Right cardiac atrium (tissue), 5 donors: ENCODE results near the gene SLC25A5. TPM values are rescaled to one million over a fixed set of nuclear protein-coding genes. Genes with fewer than 3 reads are reported as not detected.

ENCODE experiments used
- ATAC-seq, 2 donors: fragments of 200-7000 bp; cut with Tn5 transposase; one replicate each; pipeline versions ENCODE4 v1.8.0 to v1.9.1; 2020; ENCODE audit warnings: moderate library complexity in 2 of 2, mild to moderate bottlenecking in 1 of 2
- DNase-seq, 3 donors: peaks; one replicate each; pipeline ENCODE4 v3.0.0-alpha.2; 2020
- H3K27ac ChIP-seq: one replicate; pipeline ENCODE4 v1.5.1; 2013; ENCODE audit warnings: mild to moderate bottlenecking, low read length, control low read depth, moderate library complexity
- H3K27me3 ChIP-seq: one replicate; pipeline ENCODE4 v1.6.1; 2013; ENCODE audit not compliant: control insufficient read depth, insufficient read depth
- H3K4me1 ChIP-seq: one replicate; pipeline ENCODE4 v1.6.1; 2013; ENCODE audit warnings: low read length; ENCODE audit not compliant: control insufficient read depth, insufficient read depth
- H3K4me3 ChIP-seq: one replicate; pipeline ENCODE4 v1.5.1; 2013; ENCODE audit warnings: low read length, control low read depth
- H3K9me3 ChIP-seq: one replicate; pipeline ENCODE4 v1.6.1; 2013; ENCODE audit warnings: low read length; ENCODE audit not compliant: control insufficient read depth
- WGBS: extraction: QIAGEN DNeasy Blood & Tissue Kit; methylation state at CpG from one replicate; pipeline ENCODE4 v1.1.7; 2013; 5-methylcytosine and 5-hydroxymethylcytosine counted together
- intact Hi-C, 4 donors: fragments of 100-400 bp; cut with DNase I; formaldehyde crosslinking; loops; one replicate each; pipeline versions ENCODE4 v1.11.0 to v1.14.0; 2022 to 2023
- polyA plus RNA-seq: library from polyadenylated mRNA; stranded (reverse); fragments of 200-250 nt; gene quantifications from one replicate; pipeline ENCODE4 v1.2.3, GENCODE V29; 2013
- total RNA-seq, 4 donors: library from RNA; stranded (reverse); fragmentation: NEBNext Ultra II Directional; extraction: Animal tissue kit (Norgen Biotek cat#: 25700); gene quantifications; one replicate each; pipeline ENCODE4 v1.2.1, GENCODE V29; 2021
- donor health status: healthy with polysubstance abuse.
- donor health status: DM: no; HTN: yes; CAD: no.
- donor health status: DM: no; HTN: no; CAD: no.
- donor health status: DM: no; HTN: yes; CAD: no; lungs with severe emphysema.
- donor health status: DM: yes; HTN: yes; CAD: no.

The SLC25A5 gene
- total and polyA plus RNA-seq, 5 donors: 126 to 213 (median 184) TPM

DNA sequence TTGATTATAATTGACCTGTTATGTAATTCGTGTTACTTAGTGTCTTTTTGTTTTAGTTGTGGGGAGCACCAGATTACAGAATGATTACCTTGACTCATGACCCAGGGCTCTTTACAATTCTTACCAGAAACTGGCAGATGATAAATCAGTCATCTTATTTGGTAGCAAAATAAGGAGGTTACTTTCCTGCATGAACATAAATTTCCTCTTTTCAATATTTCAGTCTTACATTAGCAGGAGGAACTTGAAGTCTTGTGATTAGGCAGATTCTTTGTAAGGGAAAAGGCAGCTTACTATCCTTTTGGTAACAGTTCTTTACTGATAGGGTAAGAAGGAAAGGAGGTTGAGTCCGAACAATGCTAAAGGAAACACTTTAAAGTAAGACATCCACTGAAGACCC lies 26.0 kb upstream of the SLC25A5 start:
- H3K27me3 ChIP-seq: no peaks in the 10 kb centered on the region
- ATAC-seq (no peak), DNase-seq (no peak)
- H3K9me3 ChIP-seq: no peaks in the 10 kb centered on the region
- no peak overlapping the region for H3K27ac ChIP-seq
- 78% methylated on average over 2 of the region's 2 CpGs for WGBS
- H3K4me3 ChIP-seq: no peak overlapping the region
- H3K4me1 ChIP-seq: no peaks in the 10 kb centered on the region
- intact Hi-C loops: no loop called here

DNA sequence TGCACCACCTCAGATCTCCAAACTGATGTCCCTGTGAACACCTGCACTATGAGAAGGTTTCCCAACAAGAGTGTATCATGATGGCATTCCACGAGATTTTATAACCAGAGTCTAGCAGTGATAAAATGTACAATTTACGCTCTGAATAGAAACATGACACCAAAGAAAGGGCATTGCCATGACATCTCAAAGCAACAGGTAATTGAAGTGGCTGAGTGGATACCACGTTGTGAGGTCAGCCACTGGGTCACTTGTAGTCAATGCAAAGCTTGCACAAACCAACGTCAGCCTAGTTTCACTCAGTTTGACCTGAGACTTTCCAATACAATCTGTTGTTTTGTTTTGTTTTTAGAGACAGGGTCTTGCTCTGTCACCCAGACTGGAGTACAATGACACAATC lies 15.0 kb upstream of the SLC25A5 start:
- H3K9me3 ChIP-seq: no peaks in the 10 kb centered on the region
- no peak overlapping the region for H3K4me3 ChIP-seq
- no peaks in the 10 kb centered on the region for H3K4me1 ChIP-seq
- no peak overlapping the region for H3K27ac ChIP-seq
- DNase-seq: no peak
- intact Hi-C loops: no loop called here
- 88% methylated on average over 4 of the region's 4 CpGs for WGBS
- no peak for ATAC-seq
- H3K27me3 ChIP-seq: no peaks in the 10 kb centered on the region

DNA sequence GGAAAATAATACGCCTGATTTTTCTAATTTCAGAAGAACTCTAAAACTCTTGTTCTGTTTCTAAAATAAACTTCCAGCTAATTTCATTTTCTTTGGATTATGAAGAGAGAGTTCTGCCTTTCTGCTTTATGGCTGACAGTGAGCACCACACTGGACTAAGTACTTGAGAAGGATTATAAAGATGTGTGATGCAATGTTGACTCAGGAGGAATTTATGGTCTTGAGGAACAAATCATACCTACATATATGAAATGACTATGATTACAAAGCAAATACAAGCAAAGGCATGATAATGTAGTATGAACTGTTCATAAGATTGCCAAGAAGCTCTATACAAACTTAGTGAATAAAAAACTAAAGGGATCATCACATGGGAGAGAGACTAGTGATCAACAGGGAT lies 13.0 kb upstream of the SLC25A5 start:
- no peak overlapping the region for H3K4me3 ChIP-seq
- ATAC-seq (no peak), DNase-seq (no peak)
- 100% methylated on average over 1 of the region's 1 CpG for WGBS
- no peaks in the 10 kb centered on the region for H3K4me1 ChIP-seq
- intact Hi-C loops: no loop called here
- no peak overlapping the region for H3K27ac ChIP-seq
- H3K9me3 ChIP-seq: no peaks in the 10 kb centered on the region
- no peaks in the 10 kb centered on the region for H3K27me3 ChIP-seq

DNA sequence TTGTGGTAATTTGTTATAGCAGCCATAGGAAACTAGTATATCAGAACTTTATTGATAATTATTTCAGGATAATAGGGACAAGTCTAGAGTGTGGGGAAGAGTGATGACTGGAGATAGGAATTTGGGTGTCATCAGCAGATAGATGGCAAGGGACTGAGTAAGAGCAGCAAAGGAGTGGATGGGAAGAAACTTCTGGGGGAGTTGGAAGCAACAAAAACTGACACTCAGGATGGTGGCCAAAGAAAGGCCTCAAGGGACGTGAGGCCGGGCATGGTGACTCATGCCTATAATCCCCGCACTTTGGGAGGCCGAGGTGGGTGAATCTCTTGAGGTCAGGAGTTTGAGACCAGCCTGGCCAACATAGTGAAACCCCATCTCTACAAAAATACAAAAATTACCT lies 9.1 kb upstream of the SLC25A5 start:
- ATAC-seq: no peak
- intact Hi-C loops: no loop called here
- H3K9me3 ChIP-seq: no peaks in the 10 kb centered on the region
- DNase-seq: no peak
- no peak overlapping the region for H3K4me3 ChIP-seq
- H3K4me1 ChIP-seq: no peaks in the 10 kb centered on the region
- H3K27me3 ChIP-seq: no peaks in the 10 kb centered on the region
- no peak overlapping the region for H3K27ac ChIP-seq
- WGBS: 63% methylated on average over 4 of the region's 4 CpGs

- Histone ChIP-seq H3K4me3 (no peak overlapping the region), H3K27me3 (no peaks in the 10 kb centered on the region), H3K9me3 (no peaks in the 10 kb centered on the region), H3K27ac (no peak overlapping the region), H3K4me1 (no peaks in the 10 kb centered on the region)
- DNase-seq (no peak), ATAC-seq (no peak)
- 89% methylated on average over 3 of the region's 3 CpGs for WGBS
- intact Hi-C loops: no loop called here
Measured at GRCh38 chrX:119465555-119465954, 2.7 kb upstream of the SLC25A5 start.

DNA sequence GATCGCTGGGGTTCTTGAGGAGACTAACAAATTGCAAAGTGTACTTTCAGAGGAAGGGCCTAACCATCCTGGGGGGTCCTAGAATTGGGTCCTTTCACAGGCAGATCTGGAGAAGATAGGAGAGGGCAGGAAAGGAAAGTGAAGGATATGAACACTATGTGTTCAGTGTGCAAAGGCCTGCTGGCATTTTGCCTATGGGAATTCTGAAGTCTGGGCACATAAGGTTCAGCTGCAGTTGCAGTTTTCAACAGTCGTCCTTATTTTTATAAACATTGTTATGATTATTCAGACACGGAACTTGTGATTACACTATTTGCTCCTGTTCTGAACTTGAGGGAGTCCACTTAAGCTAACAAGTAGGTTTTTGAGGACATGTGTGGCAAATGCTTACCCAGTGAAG lies 1.3 kb upstream of the SLC25A5 start:
- Histone ChIP-seq H3K4me3 (no peak overlapping the region), H3K27me3 (no peaks in the 10 kb centered on the region), H3K9me3 (no peaks in the 10 kb centered on the region), H3K4me1 (no peaks in the 10 kb centered on the region), H3K27ac (no peak overlapping the region)
- intact Hi-C loops: no loop called here
- no peak for DNase-seq
- no peak for ATAC-seq
- 87% methylated on average over 3 of the region's 3 CpGs for WGBS

DNA sequence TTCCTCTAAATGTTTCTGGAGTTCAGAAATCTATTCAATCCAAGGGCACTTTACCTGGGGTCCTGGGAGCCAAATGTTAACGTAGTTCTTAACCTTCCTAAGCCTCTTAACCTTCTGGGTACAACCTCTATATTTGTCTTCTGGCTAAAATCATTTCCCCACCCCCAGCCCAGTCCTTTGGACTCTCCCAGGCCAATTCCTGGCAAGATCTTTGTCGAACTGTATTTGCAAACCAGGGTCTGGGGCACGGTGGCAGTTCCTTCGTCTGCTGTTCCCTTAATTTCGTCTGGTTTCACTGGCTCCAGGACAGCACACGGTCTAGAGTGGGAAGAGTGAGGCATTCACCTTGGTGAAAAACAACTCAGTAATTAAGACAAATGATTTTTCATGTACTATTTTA lies 811 bp upstream of the SLC25A5 start:
- no peak for DNase-seq
- 82% methylated on average over 6 of the region's 6 CpGs for WGBS
- ATAC-seq: no peak
- intact Hi-C loops: no loop called here
- no peaks in the 10 kb centered on the region for H3K9me3 ChIP-seq
- H3K27ac ChIP-seq: no peak overlapping the region
- H3K4me1 ChIP-seq: no peaks in the 10 kb centered on the region
- H3K27me3 ChIP-seq: no peaks in the 10 kb centered on the region
- H3K4me3 ChIP-seq: no peak overlapping the region

GRCh38 chrX:119468551-119469312 lies 488 bp downstream of the SLC25A5 start:
- ATAC-seq (peak; percentile 89 to 90), DNase-seq (peak; percentile 88 to 96 (median 96))
- under 1% methylated on average over 78 of the region's 78 CpGs for WGBS
- Histone ChIP-seq H3K27me3 (no peaks in the 10 kb centered on the region), H3K4me1 (no peaks in the 10 kb centered on the region), H3K4me3 (peak overlapping the region; percentile 69), H3K9me3 (no peaks in the 10 kb centered on the region), H3K27ac (peak overlapping the region; percentile 93)
- intact Hi-C loops: no loop called here

DNA sequence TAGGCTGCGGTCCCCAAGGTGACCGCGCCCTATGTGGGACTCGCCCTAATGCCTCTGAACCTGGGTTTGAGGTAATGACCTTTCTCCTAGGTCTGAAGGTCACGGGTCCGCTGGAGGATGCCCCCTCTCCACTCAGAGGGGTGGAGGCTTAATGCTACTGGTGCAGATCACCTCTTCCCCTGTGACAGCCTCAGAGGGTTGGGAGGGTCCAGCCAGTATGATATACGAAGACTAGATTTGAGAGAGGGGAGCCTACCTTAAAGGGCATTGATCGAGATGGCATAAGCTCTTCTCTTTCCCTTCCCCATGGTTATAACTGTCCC lies 1.0 kb downstream of the SLC25A5 start:
- WGBS: 5% methylated on average over 8 of the region's 8 CpGs
- DNase-seq: no peak
- Histone ChIP-seq H3K27me3 (no peaks in the 10 kb centered on the region), H3K4me1 (no peaks in the 10 kb centered on the region), H3K4me3 (peak overlapping the region; percentile 49), H3K9me3 (no peaks in the 10 kb centered on the region), H3K27ac (peak overlapping the region; percentile 88)
- intact Hi-C loops: no loop called here
- no peak for ATAC-seq

GRCh38 chrX:119474615-119475388 lies 6.6 kb downstream of the SLC25A5 start:
- H3K4me3 ChIP-seq: no peak overlapping the region
- 87% methylated on average over 23 of the region's 23 CpGs for WGBS
- H3K9me3 ChIP-seq: no peaks in the 10 kb centered on the region
- ATAC-seq: no peak
- no peak overlapping the region for H3K27ac ChIP-seq
- no peak for DNase-seq
- H3K4me1 ChIP-seq: no peaks in the 10 kb centered on the region
- intact Hi-C loops: no loop called here
- no peaks in the 10 kb centered on the region for H3K27me3 ChIP-seq

- Histone ChIP-seq H3K4me3 (no peak overlapping the region), H3K9me3 (no peaks in the 10 kb centered on the region), H3K27ac (no peak overlapping the region), H3K27me3 (no peaks in the 10 kb centered on the region), H3K4me1 (no peaks in the 10 kb centered on the region)
- no peak for ATAC-seq
- WGBS: 85% methylated on average over 11 of the region's 11 CpGs
- intact Hi-C loops: no loop called here
- no peak for DNase-seq
Measured at GRCh38 chrX:119475389-119476101, 7.3 kb downstream of the SLC25A5 start.
